NCI-H146 treated with DMSO at 0.1 percent for 48 hours (cell line): ENCODE data around the gene KLF5.
A peak's percentile ranks its signal among the peaks of the same experiment; 100 is the strongest.
"Not testable (repeated sequence)": the region's sequence is repeated elsewhere in the genome, so short reads cannot be mapped to it uniquely, and the experiment has no call there.

Experiments used
- DNase-seq: peaks from one replicate; lab custom pipeline; 2025; ENCODE audit not compliant: unreplicated experiment; lab: John Stamatoyannopoulos, UW

Gene KLF5

GRCh38 chr13:73058736-73059459 lies at the start of gene KLF5:
TSS of gene KLF5 (plus strand) at chr13:73059005. CDS start at chr13:73059328, 323 bp downstream.
- peak; percentile 98 for DNase-seq

- DNase-seq = no peak
Measured at GRCh38 chr13:73011751-73012150, 47.1 kb upstream of the KLF5 start.

- DNase-seq = no peak
Measured at GRCh38 chr13:73015805-73016204, 43.0 kb upstream of the KLF5 start.

GRCh38 chr13:73018336-73018735 lies 40.5 kb upstream of the KLF5 start:
- no peak for DNase-seq

GRCh38 chr13:73025217-73026012 lies 33.4 kb upstream of the KLF5 start:
- DNase-seq = no peak

GRCh38 chr13:73034901-73035300 lies 23.9 kb upstream of the KLF5 start:
- DNase-seq = no peak

- no peak for DNase-seq
Measured at GRCh38 chr13:73035660-73036059, 23.1 kb upstream of the KLF5 start.

GRCh38 chr13:73036566-73036965 lies 22.2 kb upstream of the KLF5 start:
- no peak for DNase-seq

GRCh38 chr13:73038064-73038463 lies 20.7 kb upstream of the KLF5 start:
- DNase-seq = peak; percentile 54

GRCh38 chr13:73039201-73040108 lies 19.4 kb upstream of the KLF5 start:
- DNase-seq = peak; percentile 87

- no peak for DNase-seq
Measured at GRCh38 chr13:73040484-73040883, 18.3 kb upstream of the KLF5 start.

- no peak for DNase-seq
Measured at GRCh38 chr13:73040968-73041596, 17.7 kb upstream of the KLF5 start.

- DNase-seq = no peak
Measured at GRCh38 chr13:73045031-73045430, 13.8 kb upstream of the KLF5 start.

GRCh38 chr13:73048615-73049014 lies 10.2 kb upstream of the KLF5 start:
- DNase-seq = not testable (repeated sequence)

GRCh38 chr13:73054712-73055111 lies 4.1 kb upstream of the KLF5 start:
- no peak for DNase-seq

- no peak for DNase-seq
Measured at GRCh38 chr13:73055813-73056564, 2.8 kb upstream of the KLF5 start.

GRCh38 chr13:73056565-73056962 lies 2.2 kb upstream of the KLF5 start:
- DNase-seq = no peak

GRCh38 chr13:73057284-73058063 lies 1.3 kb upstream of the KLF5 start:
- DNase-seq = no peak

GRCh38 chr13:73058064-73058313 lies 816 bp upstream of the KLF5 start:
- DNase-seq = no peak

GRCh38 chr13:73058432-73058735 lies 421 bp upstream of the KLF5 start:
- no peak for DNase-seq
